ENCODE data around the gene GZMA.

GRCh38 chr5:55096182-55096581 is 6.3 kb upstream of the GZMA start:
- TF ChIP-seq CTCF (IDR thresholded peaks at IDR 0.05; ENCODE audit: low read depth, low read length, poor library complexity, severe bottlenecking): no peak
- TF ChIP-seq EZH2phosphoT487 (IDR thresholded peaks at IDR 0.05; ENCODE audit: borderline replicate concordance, low read length): no peak
